ENCODE data around the gene HLTF. TPM values are rescaled to one million over a fixed set of nuclear protein-coding genes. Genes with fewer than 3 reads are reported as not detected.

HLTF gene
- total RNA-seq, 2 donors from 2014 or later = 27.5 to 33.6 TPM

- TF ChIP-seq CTCF (IDR thresholded peaks at IDR 0.05) = no peak
- DNase-seq (ENCODE audit: low spot score) (no peak), ATAC-seq (ENCODE audit: insufficient number of reproducible peaks, low FRiP score, low read depth) (no peak)
- H3K9me3 ChIP-seq = no peaks in the 10 kb centered on the region
- H3K27me3 ChIP-seq (replicated peaks; ENCODE audit: insufficient read depth) = no peaks in the 10 kb centered on the region
- H3K27ac ChIP-seq = no peak overlapping the region
- H3K4me3 ChIP-seq = no peak overlapping the region
- no peaks in the 10 kb centered on the region for H3K36me3 ChIP-seq
- no peaks in the 10 kb centered on the region for H3K4me1 ChIP-seq (ENCODE audit: control insufficient read depth in 1 of 2, low read depth in 2 of 2)
These were observed 105.1 kb downstream of the HLTF start for GRCh38 chr3:148981273-148981672.

Other genes starting within 250 kb of the HLTF start
- gene CPA3, start 221.2 kb downstream of the HLTF start, total RNA-seq = 10 to 100 TPM; 19.5 to 31.8 TPM
- gene GYG1, start 95.0 kb downstream of the HLTF start, total RNA-seq = 10 to 100 TPM; 72.6 to 89.5 TPM
- gene HPS3, start 43.1 kb upstream of the HLTF start, total RNA-seq = 10 to 100 TPM; 21.3 to 22.9 TPM
- gene CP, start 135.3 kb upstream of the HLTF start, total RNA-seq = 10 to 100 TPM; 58.1 to 64.0 TPM
- 1 to 10 TPM; 1.9 to 4.9 TPM for gene TM4SF18, start 247.1 kb upstream of the HLTF start, total RNA-seq

Data from thoracic aorta (tissue), 2 donors.